Measurements from ENCODE around the gene DSPP.

DSPP gene

DNA sequence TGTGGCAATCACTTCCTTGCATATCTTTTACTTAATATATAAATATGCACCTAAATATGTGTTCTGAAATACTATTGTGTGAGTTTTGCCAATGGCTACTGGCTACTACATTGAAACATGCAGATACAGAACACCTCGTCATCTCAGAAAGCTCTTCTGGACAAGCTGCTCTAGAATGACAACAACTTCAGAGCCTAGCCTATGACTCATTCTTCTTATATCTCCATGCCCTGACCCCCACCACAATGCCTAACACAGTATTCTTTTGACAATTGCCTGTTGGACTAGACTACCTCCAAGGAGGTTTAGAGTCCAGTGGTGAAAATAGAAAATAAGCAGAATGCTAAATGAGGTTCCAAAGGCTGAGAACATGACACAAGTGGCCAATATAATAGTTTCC is 24.1 kb downstream of the DSPP start:
- DNase-seq, result no peak

DNA sequence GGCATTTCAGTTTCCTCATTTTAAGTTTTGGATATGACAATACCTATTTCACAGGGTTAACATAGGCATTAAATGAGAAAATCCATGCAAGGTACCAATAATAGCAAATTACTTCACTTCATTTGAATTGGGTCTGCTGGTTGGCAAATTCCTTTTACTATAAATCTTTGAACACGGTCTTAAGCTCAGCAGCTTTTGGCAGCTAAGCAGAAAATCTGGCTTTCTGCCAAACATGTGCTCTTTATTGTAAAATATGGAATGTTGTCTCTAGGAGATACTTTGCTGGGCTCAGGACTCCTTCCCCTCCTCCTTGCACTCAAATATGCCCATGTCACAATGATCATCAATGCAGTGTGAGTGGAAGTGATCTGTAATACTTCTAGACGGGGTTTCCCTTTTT is 24.9 kb downstream of the DSPP start:
- DNase-seq, result no peak

DNA sequence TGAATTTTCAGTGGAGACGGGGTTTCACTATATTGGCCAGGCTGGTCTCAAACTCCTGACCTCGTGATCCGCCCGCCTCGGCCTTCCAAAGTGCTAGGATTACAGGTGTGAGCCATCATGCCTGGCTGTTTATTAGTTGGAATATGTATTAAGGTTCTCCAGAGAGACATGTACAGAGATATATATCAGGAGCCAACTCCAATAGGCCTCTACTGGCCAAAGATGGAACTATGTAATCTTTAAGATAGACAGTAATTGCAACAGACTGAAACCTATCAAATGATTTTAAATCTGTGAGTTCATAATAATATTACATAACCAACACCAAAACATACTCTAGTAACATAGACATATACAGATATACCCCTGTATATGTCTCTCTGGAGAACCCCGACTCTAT is 36.0 kb downstream of the DSPP start:
- no peak for DNase-seq

DNA sequence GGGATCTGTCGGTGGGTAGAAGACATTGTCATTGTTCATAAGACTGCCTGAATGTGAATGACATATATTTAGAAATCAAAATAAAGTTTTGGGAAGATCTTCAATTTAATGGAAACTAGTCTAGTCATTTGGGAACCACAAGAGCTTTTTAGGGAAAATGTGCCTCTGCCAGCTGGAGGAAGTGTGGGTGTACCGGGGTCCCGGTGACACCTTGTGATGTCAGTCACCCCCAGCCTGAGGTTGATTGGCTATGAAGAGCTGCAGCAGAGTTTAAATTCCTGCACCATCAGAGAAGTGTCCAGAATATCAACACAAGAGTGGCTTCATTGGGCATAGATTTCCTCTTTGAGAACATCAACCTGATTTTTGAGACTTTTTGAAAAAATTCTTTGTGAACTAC is 41.7 kb downstream of the DSPP start, which contains the start of gene DMP1:
Gene DMP1, plus strand, starts transcription at position 301 of the 400 bp plus-strand sequence. CDS start 6,213 bp downstream, outside the sequence.
- no peak for DNase-seq

DNA sequence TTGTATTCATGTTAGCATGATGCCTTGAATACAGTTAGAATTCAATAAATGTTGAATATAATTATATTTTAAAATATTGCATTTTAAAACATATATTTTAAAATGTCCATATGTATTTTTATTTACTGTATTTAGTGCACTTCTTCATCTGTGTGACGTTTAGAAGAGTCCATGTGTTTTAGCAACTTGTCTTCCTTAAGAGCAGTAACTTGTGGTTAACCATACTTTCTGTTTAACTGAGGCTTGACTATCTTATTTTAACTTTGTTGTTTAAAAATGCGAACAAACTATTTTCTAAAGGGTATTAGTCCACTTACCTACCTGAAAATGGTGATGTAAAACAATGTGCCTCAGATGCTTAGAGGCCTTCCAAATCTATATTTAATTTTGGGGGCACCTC is 42.6 kb downstream of the DSPP start:
- no peak for DNase-seq

DNA sequence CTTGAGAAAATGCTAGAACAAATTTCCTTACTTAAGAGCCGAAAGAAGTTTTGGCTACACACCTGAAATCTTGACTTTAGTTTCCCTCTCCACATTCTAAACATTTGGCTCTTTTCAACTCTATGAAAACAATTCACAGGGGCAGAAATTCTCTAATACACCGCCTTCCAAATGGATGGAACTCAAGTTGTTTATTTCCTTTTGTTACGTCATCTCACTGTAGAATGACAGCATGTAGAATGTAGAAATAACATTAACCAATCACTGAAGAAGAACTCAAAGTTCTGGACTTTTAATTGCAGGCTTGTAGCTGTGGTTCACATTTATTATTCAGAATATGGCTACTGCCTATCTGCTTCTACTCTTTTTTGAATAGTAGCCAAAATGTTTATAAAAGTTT is 43.6 kb downstream of the DSPP start:
- DNase-seq, result no peak

DNA sequence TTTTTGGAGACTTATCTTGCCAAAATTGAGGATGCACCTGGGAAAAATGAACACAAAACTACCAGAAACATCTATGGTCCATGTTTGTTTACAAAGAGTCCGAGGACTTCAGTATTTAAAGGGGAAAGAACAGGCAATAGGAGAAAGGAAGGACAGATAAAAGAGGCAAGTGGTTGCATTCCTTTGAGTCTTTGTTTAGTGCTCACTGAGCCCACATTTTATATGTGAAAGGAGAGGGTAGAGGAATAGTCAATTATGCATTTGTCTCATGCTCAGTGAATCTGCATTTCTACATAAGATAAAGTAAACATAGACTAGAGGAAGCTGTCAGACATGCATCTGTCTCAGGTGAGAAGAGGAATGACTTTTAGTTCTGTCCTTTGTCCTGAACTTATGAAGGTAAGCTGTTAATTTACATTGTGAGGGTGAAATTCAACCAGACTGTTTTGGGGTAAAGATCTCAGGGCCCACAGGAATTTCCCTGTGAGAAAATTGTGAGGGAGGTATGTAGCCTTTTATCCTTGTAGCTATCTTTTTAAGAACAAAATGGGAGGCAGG is 46.2 kb downstream of the DSPP start:
- no peak for DNase-seq

DNA sequence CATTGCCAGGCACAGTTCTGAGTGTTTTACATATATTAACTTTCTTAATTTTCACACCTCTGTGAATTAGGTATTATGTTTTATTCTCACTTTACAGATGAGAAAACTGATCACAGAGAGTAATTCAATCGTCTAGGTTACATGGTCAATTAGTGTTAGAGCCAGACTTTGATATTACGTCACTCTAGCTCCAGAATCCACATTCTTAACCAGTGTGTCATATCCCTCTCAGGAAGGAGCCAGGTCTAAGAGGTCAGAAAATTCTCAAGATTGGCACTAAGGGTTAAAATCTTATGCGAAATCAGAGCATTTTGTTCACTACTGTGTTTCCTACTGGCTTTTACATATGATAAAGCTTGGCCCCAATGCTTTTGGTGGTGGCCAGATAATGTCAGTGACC is 49.2 kb downstream of the DSPP start:
- DNase-seq, result no peak

DNA sequence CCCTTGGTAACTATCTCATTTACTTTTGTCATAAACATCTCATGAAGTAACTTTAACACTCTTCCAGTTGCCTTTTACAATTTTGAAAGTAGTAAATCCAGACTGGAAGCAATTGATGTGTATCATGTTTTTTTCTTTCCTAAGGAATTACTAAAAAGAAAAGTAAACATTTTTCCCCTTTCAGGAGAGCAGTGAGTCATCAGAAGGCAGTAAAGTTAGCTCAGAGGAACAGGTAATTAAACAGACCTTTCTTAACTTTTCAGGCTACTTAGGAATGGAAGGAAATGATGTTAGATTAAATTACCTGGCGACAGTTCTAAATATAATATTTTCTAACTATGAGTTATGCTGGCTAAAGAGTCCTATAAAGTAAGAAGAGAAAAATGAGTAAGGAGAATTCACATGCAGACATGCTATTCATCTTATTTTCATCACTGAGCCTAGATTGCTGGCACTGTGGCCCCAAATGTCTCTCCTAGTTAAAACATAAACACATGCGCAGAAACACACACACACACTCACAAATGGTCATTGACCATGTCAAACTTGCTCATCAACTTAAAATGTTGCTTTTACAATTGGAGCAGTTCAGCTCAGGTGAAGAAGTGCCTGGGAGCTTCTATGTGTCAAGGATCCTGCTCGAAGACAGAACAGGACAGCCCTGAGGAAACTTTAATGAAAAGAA is 51.1 kb downstream of the DSPP start:
- no peak for DNase-seq

DNA sequence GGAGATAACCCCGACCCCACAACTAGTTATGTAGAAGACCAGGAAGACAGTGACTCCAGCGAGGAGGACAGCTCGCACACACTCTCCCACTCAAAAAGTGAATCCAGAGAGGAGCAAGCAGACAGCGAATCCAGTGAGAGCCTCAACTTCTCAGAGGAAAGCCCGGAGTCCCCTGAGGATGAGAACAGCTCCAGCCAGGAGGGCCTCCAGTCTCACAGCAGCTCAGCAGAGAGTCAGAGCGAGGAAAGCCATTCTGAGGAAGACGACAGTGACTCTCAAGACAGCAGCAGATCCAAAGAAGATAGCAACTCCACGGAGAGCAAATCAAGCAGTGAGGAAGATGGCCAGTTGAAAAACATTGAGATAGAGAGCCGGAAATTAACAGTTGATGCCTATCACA is 54.5 kb downstream of the DSPP start:
- DNase-seq, result no peak

Data from stimulated activated CD4-positive, alpha-beta T cell treated with anti-CD3 and anti-CD28 coated beads, Interleukin-4, amount 100 ng/mL, for 1 hour (primary cell).